Measurements from ENCODE around the gene CDK6.

The CDK6 gene

DNA sequence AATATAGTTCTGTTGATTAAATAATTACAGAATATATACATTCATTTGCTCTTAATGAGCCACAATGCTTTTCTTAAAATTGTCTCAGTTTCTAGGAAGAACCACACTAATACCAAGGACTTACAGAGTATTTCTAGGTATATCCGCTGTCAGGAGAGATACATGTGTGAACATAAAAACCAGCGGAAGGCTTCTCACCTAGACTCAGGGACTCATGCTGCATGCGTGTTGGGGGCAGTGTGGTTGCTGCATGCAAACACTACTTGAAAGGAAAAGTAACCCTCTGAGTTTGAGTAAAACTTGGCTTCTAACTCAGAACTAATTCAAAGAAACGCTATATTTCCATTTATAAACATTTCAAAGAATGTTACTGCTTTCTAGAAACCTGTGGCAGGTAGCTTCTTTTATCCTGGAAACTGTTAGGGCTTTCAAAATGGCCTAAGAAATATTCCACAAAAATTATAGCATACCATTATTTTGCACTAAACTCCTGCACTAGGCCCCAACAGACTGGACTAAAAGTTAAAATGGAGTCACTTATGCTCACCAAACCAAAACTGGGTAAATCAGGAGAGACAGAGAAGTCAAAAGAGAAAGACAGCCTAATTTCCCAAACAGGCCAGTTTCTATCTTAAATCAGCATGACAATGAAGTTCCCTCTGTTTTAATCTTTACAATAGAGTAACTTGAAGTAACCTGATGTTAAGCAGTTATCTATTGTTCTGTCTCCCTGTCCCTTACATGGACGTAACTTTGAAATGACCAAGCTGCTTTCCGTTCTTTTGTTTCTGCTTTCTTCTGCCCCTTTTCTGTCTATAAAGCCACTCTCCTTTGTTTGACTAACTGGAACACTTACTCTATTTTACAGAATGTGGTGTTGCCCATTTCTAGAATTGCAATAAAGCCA, 151.0 kb downstream of the CDK6 start:
- TF ChIP-seq, protein P1, sequence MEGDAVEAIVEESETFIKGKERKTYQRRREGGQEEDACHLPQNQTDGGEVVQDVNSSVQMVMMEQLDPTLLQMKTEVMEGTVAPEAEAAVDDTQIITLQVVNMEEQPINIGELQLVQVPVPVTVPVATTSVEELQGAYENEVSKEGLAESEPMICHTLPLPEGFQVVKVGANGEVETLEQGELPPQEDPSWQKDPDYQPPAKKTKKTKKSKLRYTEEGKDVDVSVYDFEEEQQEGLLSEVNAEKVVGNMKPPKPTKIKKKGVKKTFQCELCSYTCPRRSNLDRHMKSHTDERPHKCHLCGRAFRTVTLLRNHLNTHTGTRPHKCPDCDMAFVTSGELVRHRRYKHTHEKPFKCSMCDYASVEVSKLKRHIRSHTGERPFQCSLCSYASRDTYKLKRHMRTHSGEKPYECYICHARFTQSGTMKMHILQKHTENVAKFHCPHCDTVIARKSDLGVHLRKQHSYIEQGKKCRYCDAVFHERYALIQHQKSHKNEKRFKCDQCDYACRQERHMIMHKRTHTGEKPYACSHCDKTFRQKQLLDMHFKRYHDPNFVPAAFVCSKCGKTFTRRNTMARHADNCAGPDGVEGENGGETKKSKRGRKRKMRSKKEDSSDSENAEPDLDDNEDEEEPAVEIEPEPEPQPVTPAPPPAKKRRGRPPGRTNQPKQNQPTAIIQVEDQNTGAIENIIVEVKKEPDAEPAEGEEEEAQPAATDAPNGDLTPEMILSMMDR (IDR thresholded peaks at IDR 0.05; ENCODE audit: extremely low read depth, missing control alignments): no peak
- no peak for DNase-seq (ENCODE audit: low spot score)

DNA sequence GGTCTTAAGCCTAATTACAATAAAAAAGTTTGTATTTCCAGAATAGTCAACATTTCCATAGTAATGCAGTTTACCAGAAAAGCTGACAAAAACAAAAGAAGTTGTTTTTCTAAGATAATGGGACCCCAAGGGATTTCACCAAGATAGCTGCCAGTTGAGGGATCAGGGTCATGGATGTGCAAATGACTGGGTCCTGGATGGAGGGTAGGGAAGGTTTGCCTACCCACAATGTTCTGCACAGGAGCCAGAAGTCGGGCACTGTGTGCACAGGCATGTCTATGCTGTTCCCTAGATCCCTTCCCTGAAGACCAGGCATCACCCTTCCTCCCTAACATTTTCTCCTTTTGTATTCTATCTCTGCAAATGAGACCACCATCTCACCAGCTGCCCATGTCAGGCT, 152.1 kb downstream of the CDK6 start:
- no peak for DNase-seq (ENCODE audit: low spot score)
- TF ChIP-seq, protein P1 (IDR thresholded peaks at IDR 0.05; ENCODE audit: extremely low read depth, missing control alignments): no peak

DNA sequence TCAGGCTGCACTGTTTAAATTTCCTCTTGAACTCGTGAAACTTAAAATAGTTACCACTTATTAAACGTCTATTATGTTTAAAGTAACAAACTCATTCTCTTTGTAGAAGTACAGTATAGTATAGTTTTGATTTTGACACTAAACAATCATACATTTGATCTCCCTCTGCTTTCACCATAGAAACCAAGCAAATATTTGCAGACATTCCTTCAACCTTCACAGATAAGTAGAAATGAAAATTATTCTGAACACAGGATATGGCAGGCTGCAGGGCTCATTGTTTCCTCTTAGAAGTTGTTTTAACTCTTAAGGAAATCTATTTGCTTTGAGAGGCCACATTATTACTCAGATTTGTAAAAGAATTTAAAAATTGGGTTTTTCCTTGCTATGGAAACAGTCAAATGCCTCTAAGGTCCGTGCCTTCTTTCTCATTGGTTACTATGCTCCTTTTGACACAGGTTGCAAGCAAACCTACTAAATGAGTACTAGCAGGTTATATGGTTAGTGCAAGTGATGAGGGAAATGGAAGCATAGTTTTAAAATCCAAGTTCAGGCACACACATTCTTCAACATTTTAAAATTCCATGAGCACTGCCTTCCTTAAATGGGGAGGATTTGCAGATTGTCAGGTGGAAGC, 153.4 kb downstream of the CDK6 start:
- no peak for DNase-seq (ENCODE audit: low spot score)
- TF ChIP-seq, protein P1 (IDR thresholded peaks at IDR 0.05; ENCODE audit: extremely low read depth, missing control alignments): no peak

DNA sequence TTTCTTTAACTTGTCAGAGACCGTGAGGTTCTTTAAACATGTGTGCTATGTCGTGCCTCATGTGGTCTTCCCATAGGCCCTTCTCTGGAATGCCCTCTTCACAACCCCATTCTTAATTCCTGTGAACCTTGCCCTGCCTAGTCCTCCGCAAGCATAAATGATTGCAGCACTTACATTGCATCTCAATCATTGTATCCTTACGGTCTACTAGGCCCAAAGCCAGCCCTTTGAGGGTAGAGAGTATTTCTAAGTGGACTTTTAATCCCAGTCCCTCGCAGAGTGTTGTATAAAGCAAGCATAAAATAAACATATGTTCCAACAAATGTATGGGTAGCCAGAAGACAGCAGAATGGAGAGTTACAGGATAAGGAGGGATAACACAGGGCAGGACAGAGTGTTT, 154.0 kb downstream of the CDK6 start:
- TF ChIP-seq, protein P1 (IDR thresholded peaks at IDR 0.05; ENCODE audit: extremely low read depth, missing control alignments): no peak
- no peak for DNase-seq (ENCODE audit: low spot score)

DNA sequence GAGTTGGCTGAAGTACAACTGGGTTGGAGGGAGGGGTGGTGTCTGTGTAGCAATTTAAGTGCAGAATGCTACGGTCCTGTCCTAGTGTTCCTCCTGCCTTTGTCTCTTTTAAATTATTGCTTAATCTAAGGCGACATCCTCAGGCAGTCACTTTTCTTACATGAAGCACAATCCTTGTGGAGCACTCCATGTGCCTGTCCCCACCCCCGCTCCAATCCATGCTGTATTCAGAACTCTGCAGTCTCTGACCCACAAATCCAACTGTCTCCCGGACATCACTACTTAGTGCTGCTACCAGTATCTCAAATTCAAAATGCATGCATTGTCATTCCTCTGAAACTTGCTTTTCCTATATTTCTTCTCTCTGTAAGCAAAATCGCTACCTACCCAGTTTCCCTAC, 154.7 kb downstream of the CDK6 start:
- TF ChIP-seq, protein P1 (IDR thresholded peaks at IDR 0.05; ENCODE audit: extremely low read depth, missing control alignments): no peak
- no peak for DNase-seq (ENCODE audit: low spot score)

DNA sequence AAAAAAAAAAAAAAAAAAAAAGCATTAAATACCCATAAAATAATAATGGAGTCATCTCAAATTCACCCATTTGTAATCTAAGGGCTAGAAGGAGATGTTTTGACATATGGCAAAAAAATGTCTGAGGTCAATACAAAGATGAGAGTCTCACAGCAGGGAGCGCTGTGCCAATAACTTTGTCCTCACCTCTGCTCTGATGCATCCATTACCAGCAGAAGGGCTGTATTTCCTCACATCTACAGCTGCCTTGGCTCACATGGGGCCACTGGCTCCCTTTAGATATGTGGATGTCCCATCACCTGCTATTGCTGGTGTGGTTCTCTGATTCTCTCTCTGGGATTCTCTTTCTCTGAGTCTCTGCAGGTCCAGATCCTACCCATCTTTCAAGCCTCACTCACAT, 155.9 kb downstream of the CDK6 start:
- TF ChIP-seq, protein P1 (IDR thresholded peaks at IDR 0.05; ENCODE audit: extremely low read depth, missing control alignments): no peak
- no peak for DNase-seq (ENCODE audit: low spot score)

DNA sequence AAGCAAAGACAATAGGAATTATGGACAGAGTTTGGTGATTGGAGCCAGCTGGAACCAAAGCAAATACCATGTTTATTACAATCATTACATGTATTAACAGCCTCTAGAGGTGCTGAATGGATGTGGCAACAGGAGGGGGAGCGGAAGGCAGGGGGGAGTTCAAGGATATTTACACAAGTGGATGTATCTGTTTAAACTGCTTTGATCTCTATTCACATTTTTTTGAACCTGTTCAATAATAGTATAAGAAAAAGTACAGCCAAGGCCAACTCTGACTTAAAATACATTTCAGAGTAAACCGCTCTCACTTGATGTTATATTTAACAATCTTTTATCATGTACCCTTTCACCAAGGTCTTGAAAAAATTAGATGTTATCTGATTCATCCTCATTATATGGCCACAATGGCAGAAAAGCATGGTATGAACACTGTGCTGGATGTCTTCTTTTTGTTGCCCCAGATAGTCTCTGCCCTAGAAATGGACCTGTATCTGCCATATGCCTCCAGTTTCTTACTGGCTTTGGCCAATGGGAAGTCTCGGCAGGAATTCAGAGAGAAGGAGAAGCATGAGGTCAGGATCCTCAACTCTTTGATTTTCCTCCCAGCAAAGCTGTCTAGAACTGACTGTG, 158.0 kb downstream of the CDK6 start:
- DNase-seq (ENCODE audit: low spot score): no peak
- TF ChIP-seq, protein P1 (IDR thresholded peaks at IDR 0.05; ENCODE audit: extremely low read depth, missing control alignments): no peak

All from GM20000 (cell line).